WERI-Rb-1 (cell line): Measurements from ENCODE around the gene MYBPHL.

Experiments used
- DNase-seq: peaks from one replicate; pipeline ENCODE4 v3.0.0-alpha.2; 2020
- H3K27ac ChIP-seq: fragments of 250-450 bp; sonication (Bioruptor Pico); 2 replicates; pipeline ENCODE4 v1.5.1; 2020; ENCODE audit warnings: mild to moderate bottlenecking, moderate library complexity
- H3K27me3 ChIP-seq: fragments of 250-450 bp; sonication (Bioruptor Pico); 2 replicates; pipeline ENCODE4 v1.5.1; 2021; ENCODE audit warnings: mild to moderate bottlenecking, low read depth, moderate library complexity; ENCODE audit not compliant: insufficient read depth, severe bottlenecking
- H3K36me3 ChIP-seq: fragments of 250-450 bp; sonication (Bioruptor Pico); 2 replicates; pipeline ENCODE4 v1.5.1; 2020; ENCODE audit warnings: mild to moderate bottlenecking, moderate library complexity
- H3K4me3 ChIP-seq: 2 replicates; pipeline ENCODE4 v1.5.1; 2011; ENCODE audit warnings: low read depth, mild to moderate bottlenecking, control low read depth, low read length
- H3K9me3 ChIP-seq: fragments of 250-450 bp; sonication (Bioruptor Pico); 2 replicates; pipeline ENCODE4 v1.5.1; 2021; ENCODE audit warnings: mild to moderate bottlenecking, moderate library complexity; ENCODE audit not compliant: severe bottlenecking
- TF ChIP-seq, protein P1 (sequence below): IDR thresholded peaks from 2 replicates; pipeline ENCODE4 v1.5.1; 2011; ENCODE audit warnings: low read depth, mild to moderate bottlenecking, control low read depth, inconsistent platforms, low read length

The MYBPHL gene

GRCh38 chr1:109350182-109350581, 43.4 kb upstream of the MYBPHL start:
- Histone ChIP-seq H3K9me3 (no peaks in the 10 kb centered on the region), H3K4me3 (no peak overlapping the region), H3K27me3 (no peaks in the 10 kb centered on the region), H3K36me3 (peaks cover 68% of the 10 kb centered on the region), H3K27ac (no peak overlapping the region)
- no peak for DNase-seq
- TF ChIP-seq, protein P1, sequence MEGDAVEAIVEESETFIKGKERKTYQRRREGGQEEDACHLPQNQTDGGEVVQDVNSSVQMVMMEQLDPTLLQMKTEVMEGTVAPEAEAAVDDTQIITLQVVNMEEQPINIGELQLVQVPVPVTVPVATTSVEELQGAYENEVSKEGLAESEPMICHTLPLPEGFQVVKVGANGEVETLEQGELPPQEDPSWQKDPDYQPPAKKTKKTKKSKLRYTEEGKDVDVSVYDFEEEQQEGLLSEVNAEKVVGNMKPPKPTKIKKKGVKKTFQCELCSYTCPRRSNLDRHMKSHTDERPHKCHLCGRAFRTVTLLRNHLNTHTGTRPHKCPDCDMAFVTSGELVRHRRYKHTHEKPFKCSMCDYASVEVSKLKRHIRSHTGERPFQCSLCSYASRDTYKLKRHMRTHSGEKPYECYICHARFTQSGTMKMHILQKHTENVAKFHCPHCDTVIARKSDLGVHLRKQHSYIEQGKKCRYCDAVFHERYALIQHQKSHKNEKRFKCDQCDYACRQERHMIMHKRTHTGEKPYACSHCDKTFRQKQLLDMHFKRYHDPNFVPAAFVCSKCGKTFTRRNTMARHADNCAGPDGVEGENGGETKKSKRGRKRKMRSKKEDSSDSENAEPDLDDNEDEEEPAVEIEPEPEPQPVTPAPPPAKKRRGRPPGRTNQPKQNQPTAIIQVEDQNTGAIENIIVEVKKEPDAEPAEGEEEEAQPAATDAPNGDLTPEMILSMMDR = no peak

- TF ChIP-seq, protein P1 = no peak
- DNase-seq = no peak
- no peaks in the 10 kb centered on the region for H3K27me3 ChIP-seq
- H3K27ac ChIP-seq = no peak overlapping the region
- H3K9me3 ChIP-seq = no peaks in the 10 kb centered on the region
- H3K36me3 ChIP-seq = peaks cover 70% of the 10 kb centered on the region
- no peak overlapping the region for H3K4me3 ChIP-seq
These were observed 40.7 kb upstream of the MYBPHL start for GRCh38 chr1:109347511-109347910.

- peaks cover 72% of the 10 kb centered on the region for H3K36me3 ChIP-seq
- no peaks in the 10 kb centered on the region for H3K9me3 ChIP-seq
- TF ChIP-seq, protein P1 = no peak
- H3K27me3 ChIP-seq = no peaks in the 10 kb centered on the region
- no peak for DNase-seq
- H3K27ac ChIP-seq = no peak overlapping the region
- H3K4me3 ChIP-seq = no peak overlapping the region
These were observed 35.4 kb upstream of the MYBPHL start for GRCh38 chr1:109341944-109342930.

DNA sequence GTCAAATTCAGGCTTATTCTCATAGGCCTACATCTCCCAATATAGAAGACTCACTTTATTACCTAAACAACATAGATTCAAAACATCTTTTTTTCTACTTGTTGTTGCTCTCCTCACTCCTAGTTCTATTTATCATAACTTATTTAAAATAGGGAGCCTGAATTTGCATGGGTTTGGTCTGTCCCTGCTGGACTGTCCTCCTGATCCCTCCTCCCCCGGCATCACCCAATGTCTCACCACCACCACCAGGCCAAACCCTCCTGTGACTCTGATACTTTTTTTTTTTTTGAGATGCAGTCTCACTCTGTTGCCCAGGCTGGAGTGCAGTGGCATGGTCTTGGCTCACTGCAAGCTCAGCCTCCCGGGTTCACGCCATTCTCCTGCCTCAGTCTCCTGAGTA, 31.8 kb upstream of the MYBPHL start:
- H3K27me3 ChIP-seq = no peaks in the 10 kb centered on the region
- H3K4me3 ChIP-seq = no peak overlapping the region
- no peaks in the 10 kb centered on the region for H3K9me3 ChIP-seq
- H3K36me3 ChIP-seq = peaks cover 79% of the 10 kb centered on the region
- H3K27ac ChIP-seq = no peak overlapping the region
- no peak for DNase-seq
- TF ChIP-seq, protein P1 = no peak

DNA sequence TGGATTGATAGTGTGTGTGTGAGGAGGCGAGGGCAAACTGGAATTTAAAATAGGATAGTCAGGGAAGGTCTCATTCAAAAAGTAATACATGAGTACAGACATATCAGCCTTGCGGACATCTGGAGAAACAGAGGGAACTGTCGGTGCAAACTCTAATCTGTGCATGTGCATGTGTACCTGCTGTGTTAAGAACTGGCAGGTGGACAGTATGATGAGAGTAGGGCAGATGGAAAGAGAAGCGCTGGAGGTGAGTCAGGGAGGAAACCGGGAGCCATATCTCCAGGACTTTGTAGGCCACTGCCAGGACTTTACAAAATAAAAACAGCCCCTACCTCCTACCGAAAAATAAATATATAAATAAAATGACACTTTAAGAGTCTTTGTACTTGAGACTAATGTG, 31.3 kb upstream of the MYBPHL start:
- no peak for DNase-seq
- TF ChIP-seq, protein P1 = no peak
- H3K27ac ChIP-seq = no peak overlapping the region
- H3K36me3 ChIP-seq = peaks cover 84% of the 10 kb centered on the region
- H3K4me3 ChIP-seq = no peak overlapping the region
- H3K9me3 ChIP-seq = no peaks in the 10 kb centered on the region
- H3K27me3 ChIP-seq = no peaks in the 10 kb centered on the region

- H3K27ac ChIP-seq = no peak overlapping the region
- no peak for DNase-seq
- H3K9me3 ChIP-seq = peaks cover 16% of the 10 kb centered on the region
- H3K36me3 ChIP-seq = peaks cover 91% of the 10 kb centered on the region
- no peaks in the 10 kb centered on the region for H3K27me3 ChIP-seq
- TF ChIP-seq, protein P1 = no peak
- no peak overlapping the region for H3K4me3 ChIP-seq
These were observed 28.3 kb upstream of the MYBPHL start for GRCh38 chr1:109335091-109335490.
